NCI-H82 (cell line): Measurements from ENCODE around the gene DHFR.
"Not testable (repeated sequence)": the region's sequence is repeated elsewhere in the genome, so short reads cannot be mapped to it uniquely, and the experiment has no call there.

Experiments used
- DNase-seq: peaks from one replicate; lab custom pipeline; 2025; lab: John Stamatoyannopoulos, UW

The DHFR gene

DNA sequence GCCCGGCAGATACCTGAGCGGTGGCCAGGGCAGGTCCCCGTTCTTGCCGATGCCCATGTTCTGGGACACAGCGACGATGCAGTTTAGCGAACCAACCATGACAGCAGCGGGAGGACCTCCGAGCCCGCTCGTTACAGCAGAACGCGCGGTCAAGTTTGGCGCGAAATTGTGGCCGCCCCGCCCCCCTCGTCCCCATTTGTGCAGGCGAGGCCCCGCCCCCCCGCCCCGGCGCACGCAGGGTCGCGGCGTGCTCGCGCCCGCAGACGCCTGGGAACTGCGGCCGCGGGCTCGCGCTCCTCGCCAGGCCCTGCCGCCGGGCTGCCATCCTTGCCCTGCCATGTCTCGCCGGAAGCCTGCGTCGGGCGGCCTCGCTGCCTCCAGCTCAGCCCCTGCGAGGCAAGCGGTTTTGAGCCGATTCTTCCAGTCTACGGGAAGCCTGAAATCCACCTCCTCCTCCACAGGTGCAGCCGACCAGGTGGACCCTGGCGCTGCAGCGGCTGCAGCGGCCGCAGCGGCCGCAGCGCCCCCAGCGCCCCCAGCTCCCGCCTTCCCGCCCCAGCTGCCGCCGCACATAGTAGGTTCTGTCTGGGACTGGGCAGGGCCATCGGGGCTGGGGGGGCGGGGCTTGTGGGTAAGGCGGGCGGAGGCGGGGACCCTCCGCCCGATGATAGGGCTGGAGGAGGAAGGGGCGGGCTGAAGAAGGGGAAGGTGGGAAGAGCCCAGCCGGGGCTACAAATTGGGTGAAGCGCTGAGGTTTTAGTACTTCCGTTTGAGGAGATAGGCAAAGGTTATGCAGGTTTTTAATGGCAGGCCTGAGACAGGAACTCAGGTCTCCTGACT lies at the start of gene DHFR, which contains the start of gene MSH3:
Gene DHFR (minus strand): TSS at position 593 of the 840 bp plus-strand sequence. CDS start 494 bp downstream, at position 99.
Gene MSH3 (plus strand): TSS at position 262 of the 840 bp plus-strand sequence. CDS start 76 bp downstream, at position 338.
- peak; percentile 94 for DNase-seq

DNA sequence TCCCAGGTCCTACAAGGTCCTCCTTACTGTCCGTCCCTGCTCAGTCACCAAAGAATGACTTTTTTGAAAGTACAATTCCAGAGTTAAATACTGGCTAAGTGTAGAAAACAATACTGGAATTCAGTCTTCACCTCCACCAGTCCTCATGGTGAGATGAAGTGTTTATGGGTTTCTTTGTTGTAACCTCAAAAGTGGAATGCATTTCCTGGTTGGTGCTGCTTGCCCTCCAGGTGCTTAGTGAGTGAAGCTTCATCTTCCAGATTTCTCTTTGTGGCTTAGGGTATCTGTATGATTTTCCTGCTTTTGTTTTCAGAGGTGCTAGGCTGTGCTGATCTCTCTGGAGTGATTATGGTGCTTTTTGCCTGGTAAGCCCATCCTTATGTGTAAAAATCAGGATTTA lies 49.4 kb upstream of the DHFR start:
- no peak for DNase-seq

DNA sequence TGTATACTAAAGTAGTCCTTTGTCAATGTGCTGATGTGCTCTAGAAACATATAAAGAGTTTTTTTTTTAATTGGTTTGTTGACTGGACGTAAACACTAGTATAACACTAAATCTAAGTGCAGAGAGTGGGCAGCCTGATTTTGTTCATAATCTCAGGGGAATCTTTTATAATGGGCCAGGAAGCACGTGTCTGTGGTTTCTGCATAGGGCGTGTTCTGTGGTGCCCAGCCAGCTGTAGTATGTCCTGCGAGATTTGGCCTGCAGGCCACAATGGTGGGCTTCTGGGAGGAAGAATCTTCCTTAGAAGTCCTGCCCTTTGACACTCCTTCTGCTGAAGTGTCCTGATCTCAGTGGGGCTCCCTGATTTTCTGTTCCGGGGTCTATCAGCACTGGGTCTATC lies 49.0 kb upstream of the DHFR start:
- no peak for DNase-seq

DNA sequence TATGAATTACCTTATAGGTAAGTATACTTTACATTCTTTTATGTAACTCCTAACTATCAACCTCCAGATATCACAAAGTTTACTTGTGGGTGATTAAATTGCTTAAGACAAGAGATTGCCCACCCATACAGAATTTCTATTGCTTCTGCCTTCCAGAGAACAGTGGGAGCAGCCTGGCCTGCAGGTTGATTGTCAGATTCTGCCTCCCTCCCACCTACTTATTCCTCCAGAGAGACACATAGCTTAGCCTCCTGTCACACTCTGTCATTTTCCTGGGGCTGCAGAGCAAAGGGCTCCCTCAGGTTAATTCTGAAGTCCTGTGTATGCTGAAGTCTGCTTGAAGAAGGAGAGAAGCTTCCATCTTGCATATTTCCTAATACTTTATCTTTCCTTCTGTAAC lies 48.5 kb upstream of the DHFR start:
- DNase-seq = no peak

DNA sequence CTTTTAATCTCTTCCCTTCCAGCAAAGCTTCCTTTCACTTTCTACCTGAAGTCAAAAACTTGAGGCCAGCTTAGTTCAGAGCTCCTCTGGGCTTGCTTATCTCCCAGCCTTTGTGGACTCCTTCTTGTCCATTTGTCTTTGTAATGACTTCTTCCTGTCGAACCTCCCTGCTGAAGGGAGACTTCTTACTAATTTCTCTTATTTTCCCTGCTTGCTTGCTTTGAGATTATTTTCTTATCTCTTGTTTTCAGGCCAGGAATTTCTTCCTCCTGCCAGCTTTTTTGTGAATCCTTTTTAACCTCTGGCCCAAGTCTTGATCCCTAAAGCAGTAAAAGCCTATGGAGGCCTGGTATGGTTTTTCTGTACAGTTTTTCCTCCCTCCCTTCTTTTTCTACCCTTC lies 46.8 kb upstream of the DHFR start:
- DNase-seq = no peak

DNA sequence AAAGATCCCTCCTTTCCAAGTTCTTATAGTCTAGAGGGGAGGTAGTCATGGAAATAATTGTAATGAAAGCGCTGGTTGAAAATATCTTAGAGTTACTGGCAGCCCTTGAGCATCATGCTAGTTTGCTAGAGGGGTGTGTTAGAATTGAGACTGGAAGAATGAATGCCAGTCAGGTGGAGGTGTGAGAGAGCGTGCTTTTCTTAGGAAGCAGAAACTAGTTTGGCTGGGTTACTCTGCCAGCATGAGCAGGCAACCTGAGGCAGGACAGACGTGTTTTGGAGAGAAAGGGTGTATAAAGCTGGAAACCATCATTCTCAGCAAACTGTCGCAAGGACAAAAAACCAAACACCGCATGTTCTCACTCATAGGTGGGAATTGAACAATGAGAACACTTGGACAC lies 43.6 kb upstream of the DHFR start:
- DNase-seq = no peak

DNA sequence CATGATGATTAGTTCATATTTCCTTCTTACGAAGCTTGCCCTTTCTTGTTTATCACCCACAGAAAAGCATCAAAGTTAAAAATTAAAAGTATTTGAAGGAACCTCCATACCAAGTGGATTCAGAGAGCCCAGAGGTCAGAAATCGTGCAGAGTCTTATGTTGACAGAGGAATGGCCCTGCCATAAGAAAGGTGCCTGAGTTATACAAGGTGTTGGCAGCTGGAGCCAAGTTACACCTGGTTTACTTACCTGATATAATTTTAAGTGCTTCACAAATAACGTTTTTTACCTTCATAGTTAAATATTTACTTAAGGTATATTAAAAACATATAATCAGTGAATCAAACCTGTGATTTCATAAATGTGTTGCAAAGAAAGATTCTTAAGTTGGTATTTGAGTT lies 42.3 kb upstream of the DHFR start:
- DNase-seq = no peak

DNA sequence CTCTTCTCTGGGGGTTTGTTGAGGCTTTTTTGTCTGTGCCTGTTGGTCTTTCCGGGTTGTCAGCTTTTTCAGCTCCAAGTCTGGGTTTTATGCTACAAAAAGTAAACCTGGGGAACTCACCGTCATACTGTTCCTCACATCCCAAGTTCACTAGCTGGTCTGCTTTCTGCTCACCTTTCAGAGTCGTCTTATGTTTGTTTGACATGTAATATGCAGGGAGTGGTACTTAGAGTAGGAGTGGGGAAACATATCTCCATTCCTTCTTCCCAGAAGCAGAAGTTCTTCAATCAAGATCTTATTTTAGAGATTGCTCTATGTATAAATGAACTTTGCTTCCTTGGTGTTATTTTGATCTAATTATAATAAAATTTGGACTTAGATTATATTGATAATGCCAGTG lies 41.7 kb upstream of the DHFR start:
- no peak for DNase-seq

DNA sequence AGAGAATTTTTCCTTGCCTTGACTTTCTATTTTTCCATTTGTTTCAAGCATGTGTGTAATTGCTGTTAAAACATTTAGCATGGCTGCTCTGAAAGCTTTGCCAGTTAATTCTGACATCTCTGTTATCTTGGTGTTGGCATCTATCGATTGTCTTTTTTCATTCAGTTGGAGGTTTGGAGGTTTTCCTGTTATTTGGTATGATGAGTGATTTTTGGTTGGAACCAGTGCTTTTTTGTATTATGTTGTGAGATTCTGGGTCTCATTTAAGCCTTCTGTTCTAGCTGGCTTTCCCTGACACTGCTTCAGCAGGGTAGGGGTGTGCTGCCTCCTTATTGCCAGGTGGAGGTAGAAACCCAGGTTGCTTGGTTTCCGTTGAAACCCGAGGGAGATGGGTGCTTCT lies 40.9 kb upstream of the DHFR start:
- no peak for DNase-seq

DNA sequence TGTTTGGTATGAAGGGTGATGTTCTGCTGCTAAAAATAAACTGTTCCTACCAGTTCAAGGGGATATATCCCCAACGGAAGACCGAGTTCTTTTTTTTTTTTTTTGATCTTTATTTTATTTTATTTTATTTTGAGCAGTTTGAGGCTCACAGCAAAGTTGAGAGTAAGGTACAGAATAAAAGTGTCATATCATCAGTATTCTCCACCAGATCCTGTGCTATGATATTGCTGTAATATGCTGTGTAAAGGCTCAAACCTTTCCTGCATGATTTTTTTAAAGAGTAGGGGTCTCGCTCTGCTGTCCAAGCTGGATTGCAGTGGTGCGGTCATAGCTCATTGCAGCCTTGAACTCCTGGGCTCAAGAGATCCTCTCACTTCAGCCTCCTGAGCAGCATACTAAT lies 34.8 kb upstream of the DHFR start:
- DNase-seq = no peak

DNA sequence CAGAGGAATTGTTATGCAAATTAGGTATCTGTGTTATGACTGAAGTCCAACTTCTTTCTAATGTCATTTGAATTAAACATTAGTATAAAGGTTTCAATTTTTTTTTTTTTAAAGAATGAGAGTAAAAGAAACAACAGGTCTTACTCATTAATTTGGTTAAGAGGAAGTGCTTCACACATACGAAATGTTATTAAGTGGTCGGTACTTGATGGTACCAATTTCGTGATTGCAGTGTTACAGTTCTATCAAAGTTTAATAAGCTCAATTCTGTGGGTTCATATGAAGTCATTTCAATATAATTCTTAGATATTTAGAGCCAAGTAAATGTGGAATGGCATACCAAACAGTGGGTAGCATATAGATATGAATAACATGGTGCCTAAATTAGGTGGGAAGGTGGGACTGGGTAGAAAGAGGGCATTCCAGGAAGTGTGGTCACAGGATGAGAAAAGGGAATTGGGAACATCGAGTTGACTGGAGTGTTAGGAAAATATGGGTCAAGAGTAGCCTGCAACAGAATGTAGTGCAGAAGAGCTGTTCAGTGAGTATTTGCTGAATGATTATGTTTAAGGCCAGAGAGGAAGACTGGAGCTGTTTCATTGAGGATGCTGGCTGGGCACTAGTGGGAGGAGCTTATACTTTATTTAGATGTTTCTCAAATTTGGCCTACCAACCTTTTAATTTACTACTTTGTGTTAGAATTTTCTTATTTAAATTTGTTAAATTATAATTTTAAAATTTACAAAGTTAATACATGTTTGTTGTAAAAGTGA lies 34.1 kb upstream of the DHFR start:
- no peak for DNase-seq

DNA sequence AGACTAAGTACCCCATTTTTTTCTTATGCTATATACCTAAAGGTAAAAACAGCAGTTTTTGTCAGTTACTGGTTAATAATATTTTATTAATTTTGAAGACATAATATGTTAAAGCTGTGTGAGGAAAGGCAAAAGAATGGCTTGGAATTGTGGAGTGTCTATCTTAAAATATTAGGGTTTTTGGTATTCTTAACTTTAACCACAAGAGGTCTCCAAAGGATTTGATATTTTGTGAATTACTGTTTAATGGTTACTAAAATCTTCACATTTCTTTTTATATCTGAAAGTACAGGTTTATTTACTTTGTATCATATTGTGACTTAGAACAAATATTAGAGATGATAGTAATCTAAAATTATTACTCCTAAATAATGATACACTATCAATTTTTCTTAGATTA lies 32.0 kb upstream of the DHFR start:
- DNase-seq = no peak

DNA sequence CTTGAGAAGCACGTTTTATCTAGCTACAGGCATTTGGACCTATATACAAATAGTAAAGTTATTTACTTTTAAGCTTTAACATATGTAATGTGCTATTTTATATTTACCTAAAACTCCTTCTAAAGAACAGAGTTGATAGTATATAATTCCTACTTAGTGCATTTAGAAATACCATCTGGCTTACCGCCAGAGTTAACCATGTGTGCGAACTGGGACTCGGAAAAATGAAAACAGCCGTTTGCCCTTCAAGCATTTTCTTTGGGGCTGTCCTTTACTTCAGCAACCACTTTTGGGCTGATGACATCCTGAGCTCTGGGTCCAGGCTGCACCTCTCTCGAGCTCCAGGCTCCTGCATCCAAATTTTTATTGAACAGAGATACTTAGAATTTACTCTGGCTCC lies 21.9 kb upstream of the DHFR start:
- DNase-seq = no peak

DNA sequence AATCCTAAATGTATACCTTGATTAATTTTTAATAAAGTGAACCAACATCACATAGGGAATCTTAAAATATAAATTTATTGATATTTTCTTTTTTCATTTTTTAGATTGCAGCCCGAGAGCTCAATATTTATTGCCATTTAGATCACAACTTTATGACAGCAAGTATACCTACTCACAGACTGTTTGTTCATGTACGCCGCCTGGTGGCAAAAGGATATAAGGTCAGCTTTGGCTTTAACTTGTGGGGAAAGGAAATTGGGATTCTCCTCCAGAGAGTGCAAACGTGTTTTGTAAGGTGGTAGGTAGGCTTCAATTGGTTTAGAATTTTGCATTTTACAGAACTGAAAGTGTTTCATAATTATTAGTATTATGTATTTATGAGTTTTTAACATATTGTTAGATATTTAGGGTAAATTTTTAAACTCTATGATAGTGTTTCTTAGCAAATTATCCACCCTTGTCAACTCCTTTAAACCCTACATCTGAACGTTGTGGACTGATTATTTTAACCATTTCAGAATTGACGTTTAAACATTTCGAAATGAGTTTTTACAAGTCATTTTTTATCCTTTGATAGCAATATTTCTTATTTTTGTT lies 17.5 kb upstream of the DHFR start:
- peak; percentile 71 for DNase-seq

DNA sequence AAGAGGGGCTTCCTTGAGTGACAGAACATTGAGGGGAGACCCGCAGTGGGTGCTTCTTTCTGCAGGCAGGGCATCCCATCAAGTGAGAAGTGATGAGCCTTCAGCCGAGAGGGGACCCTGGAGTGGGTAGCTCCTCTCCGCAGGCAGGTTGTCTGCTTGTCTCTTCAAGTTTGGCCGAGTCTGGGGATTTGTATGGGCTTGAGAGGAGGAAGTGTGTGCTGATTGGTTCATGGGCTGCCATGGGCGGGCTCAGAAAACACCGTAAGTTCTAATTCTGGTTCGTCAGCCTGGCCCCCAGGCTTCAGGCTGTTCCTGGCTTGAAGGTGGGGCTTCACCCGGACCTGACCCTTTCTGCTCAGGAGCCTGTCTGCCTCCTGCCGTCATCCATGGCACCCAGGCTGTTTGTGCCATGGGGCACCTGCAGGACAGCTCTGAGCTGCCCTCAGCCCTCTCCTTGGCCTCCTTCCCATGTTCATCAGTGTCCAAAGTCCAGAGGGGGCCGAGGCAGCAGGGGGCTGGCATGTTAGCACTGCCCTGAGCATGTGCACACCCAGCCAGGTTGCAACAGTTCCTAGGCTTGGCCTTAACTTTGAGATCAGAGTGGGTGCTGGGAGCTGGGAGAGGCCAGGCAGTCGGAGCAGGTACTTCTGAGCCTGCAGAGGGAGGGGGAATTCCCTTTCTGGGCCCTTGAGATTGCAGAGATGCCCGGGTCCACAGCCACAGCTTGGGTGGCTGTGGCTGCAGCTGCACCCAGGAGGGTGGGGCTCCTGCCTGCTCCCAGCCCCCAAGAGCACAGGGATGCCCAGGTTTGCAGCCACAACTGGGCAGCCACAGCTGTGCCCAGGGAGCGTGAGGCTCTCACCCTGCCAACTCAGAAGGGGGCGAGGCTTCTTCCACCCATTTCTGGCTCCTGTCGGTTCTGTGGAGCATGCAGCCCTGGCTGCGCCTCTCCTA lies 13.5 kb upstream of the DHFR start:
- DNase-seq = no peak

DNA sequence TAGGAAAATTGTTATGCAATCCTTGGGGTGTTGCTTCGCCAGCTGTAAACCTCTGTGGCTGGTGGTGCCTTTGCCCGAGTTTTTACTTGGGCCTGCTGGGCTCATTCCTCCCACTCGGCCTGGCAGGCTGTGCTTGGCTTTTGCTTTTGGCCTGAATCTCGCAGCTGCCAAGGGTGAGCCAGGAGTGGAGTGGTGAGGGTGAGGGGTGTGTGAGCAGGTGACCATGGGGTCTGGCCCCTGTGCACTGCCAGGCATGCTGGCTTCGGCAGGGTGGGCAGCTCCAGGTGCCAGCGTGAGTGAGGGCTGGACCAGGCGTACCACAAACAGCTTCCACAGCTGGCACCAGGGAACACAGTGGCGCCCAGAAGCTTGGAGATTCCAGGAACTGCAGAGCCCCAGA lies 12.6 kb upstream of the DHFR start:
- no peak for DNase-seq

DNA sequence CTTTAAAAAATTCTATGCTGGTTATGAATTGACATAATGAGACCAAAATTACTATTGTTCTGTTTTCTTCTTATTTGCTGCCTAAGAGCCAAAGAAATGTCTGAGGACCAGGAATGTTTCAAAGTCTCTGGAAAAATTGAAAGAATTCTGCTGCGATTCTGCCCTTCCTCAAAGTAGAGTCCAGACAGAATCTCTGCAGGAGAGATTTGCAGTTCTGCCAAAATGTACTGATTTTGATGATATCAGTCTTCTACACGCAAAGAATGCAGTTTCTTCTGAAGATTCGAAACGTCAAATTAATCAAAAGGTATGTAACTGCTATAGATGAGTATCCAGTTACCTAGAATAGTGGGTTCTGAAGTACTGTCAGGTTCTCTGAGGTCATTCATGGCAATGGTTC lies 10.3 kb upstream of the DHFR start:
- DNase-seq = no peak

DNA sequence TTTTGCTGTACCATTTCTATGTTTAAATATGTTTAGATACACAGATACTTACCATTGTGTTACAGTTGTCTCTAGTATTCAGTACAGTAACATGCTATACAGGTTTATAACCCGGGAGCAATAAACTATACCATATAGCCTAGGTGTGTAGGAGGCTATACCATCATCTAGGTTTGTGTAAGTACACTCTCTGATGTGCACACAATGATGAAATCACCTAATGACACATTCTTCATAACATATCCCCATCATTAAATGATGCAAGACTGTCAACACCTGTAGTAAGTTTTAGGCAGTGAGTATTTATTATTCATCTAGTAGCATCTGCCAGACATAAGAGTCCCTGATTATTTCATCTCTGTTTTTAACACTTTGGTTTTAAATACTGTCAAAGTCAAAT lies 7.3 kb upstream of the DHFR start:
- DNase-seq = no peak

DNA sequence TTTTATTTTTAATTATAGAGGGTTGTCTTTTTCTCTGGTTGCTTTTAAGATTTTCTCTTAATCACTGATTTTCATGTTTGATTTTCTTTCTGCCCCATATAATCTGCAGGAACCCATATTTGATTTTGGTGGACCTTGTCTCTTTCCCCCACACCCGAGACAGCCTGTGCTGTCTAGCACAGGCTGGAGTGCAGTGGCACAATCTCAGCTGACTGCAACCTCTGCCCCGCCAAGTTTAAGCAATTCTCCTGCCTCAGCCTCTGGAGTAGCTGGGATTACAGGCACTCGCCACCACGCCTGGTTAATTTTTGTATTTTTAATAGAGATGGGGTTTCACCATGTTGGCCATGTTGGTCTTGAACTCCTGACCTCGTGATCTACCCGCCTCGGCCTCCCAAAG lies 5.9 kb upstream of the DHFR start:
- DNase-seq = not testable (repeated sequence)

DNA sequence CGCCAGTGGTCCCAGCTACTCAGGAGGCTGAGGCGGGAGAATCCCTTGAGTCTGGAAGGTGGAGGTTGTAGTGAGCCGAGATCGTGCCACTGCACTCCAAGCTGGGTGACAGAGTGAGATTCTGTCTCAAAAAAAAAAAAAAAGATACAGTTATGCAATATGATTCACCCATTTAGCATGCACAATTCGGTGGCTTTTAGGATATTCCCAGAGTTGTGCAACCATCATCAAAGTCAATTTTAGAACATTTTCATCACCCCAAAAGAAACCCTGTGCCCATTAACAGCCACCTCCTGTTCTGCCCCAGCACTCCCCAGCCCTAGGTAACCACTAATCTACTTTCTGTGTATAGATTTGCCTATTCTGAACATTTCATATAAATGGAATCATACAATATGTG lies 4.3 kb upstream of the DHFR start:
- no peak for DNase-seq

DNA sequence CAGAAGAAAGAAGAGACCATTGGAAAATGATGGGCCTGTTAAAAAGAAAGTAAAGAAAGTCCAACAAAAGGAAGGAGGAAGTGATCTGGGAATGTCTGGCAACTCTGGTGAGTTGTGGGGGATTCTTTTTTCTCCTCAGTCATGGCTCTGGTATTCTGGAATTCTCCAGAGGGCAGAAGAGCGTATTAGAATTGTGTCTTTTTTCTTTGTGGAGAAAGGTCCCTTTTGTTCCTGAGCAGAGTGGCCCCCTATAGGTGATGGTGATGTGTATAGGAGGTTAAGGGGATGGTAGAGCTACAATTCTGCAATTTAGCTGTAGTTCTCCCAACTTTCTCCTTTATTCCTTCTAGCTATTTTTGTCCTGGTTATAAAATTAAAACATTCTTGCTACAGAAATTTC lies 1.6 kb upstream of the DHFR start:
- no peak for DNase-seq
